Posterior vena cava (tissue), 2 donors: ENCODE measurements around the gene F8A2. TPM values are rescaled to one million over a fixed set of nuclear protein-coding genes. Genes with fewer than 3 reads are reported as not detected.
"Not testable (repeated sequence)": the region's sequence is repeated elsewhere in the genome, so short reads cannot be mapped to it uniquely, and the experiment has no call there.

Experiments
- DNase-seq: peaks from one replicate; pipeline ENCODE4 v3.0.0-alpha.2; 2020; ENCODE audit warnings: low spot score
- intact Hi-C, 2 donors: fragments of 100-400 bp; cut with DNase I; formaldehyde crosslinking; loops; one replicate each; pipeline versions ENCODE4 v1.14.1 to v1.14.2; 2022 to 2023
- long read RNA-seq, 2 donors: library from polyadenylated mRNA; unstranded; transcript quantifications; one replicate each; pipeline ENCODE4 v2.0.0, GENCODE V29; 2020 to 2021
- microRNA-seq, 2 donors: library from miRNA; unstranded; fragments of <30 nt; microRNA quantifications; one replicate each; pipeline ENCODE4 v1.2.0, GENCODE V29; 2020 to 2021; ENCODE audit warnings: borderline microRNAs expressed in 2 of 2
- total RNA-seq, 2 donors: library from RNA; stranded (reverse); fragmentation: NEBNext Ultra II Directional; extraction: Animal tissue kit (Norgen Biotek cat#: 25700); gene quantifications; one replicate each; pipeline ENCODE4 v1.2.1, GENCODE V29; 2021
- donor health status: DM: yes; HTN: yes; CAD: no.
- donor health status: DM: yes; HTN: yes; CAD: no.

F8A2 gene
- not detected for total RNA-seq
- long read RNA-seq, donor 1, transcript F8A2-201 (1 exons, 1,116 nt) = major isoform, 6 of 6 reads
- long read RNA-seq, donor 1, partial matches to known transcripts = 0 of 6 reads
- long read RNA-seq, donor 1, other reads (novel, unspliced or antisense) = 0 of 6 reads
- long read RNA-seq, donor 2 = 0 reads

GRCh38 chrX:155381843-155382528, at the start of gene F8A2:
F8A2 (plus strand) TSS chrX:155382095; CDS start chrX:155382115, 20 bp downstream.
- intact Hi-C loops, DNase-seq: not testable (repeated sequence)

- no peak for DNase-seq
- intact Hi-C loops = no loop called here
Observed at GRCh38 chrX:155333544-155334100, 48.3 kb upstream of the F8A2 start.

GRCh38 chrX:155334486-155335336, 47.2 kb upstream of the F8A2 start, which contains the start of gene CLIC2:
CLIC2 (minus strand) TSS chrX:155334614; CDS start chrX:155334427, 187 bp downstream.
- no peak for DNase-seq
- intact Hi-C loops = no loop called here

- DNase-seq, intact Hi-C loops: not testable (repeated sequence)
Observed at GRCh38 chrX:155335337-155335712, 46.6 kb upstream of the F8A2 start.

GRCh38 chrX:155345689-155346088, 36.2 kb upstream of the F8A2 start:
- DNase-seq = not testable (repeated sequence)

GRCh38 chrX:155349448-155349847, 32.4 kb upstream of the F8A2 start:
- DNase-seq, intact Hi-C loops: not testable (repeated sequence)

More at GRCh38 chrX:155345689-155346088, 36.2 kb upstream of the F8A2 start:
- intact Hi-C loops = not testable (repeated sequence)

- intact Hi-C loops, DNase-seq: not testable (repeated sequence)
Observed at GRCh38 chrX:155363712-155364111, 18.2 kb upstream of the F8A2 start.

GRCh38 chrX:155373777-155374458, 8.0 kb upstream of the F8A2 start:
- DNase-seq, intact Hi-C loops: not testable (repeated sequence)

GRCh38 chrX:155379802-155380201, 2.1 kb upstream of the F8A2 start:
- intact Hi-C loops, DNase-seq: not testable (repeated sequence)

GRCh38 chrX:155382529-155382967, 653 bp downstream of the F8A2 start:
- intact Hi-C loops, DNase-seq: not testable (repeated sequence)

GRCh38 chrX:155389634-155390033, 7.7 kb downstream of the F8A2 start:
- peak; percentile 62 for DNase-seq
- intact Hi-C loops = no loop called here

- intact Hi-C loops, DNase-seq: not testable (repeated sequence)
Observed at GRCh38 chrX:155394747-155395276, 12.9 kb downstream of the F8A2 start.

- DNase-seq = no peak
- intact Hi-C loops = no loop called here
Observed at GRCh38 chrX:155406429-155406828, 24.5 kb downstream of the F8A2 start.

GRCh38 chrX:155417769-155418168, 35.9 kb downstream of the F8A2 start:
- intact Hi-C loops = no loop called here
- DNase-seq = no peak

Small RNA genes within 50 kb of the gene (microRNA-seq; reads per million reads assigned to microRNA genes)
- gene MIR1184-2 = 0 reads per million in 2 donors

Other genes starting within 250 kb of the F8A2 start
- gene VBP1, start 165.6 kb upstream of the F8A2 start, total RNA-seq = 10 to 100 TPM; 32.0 to 39.9 TPM
- under 1 TPM; 0.19 TPM for gene RAB39B, start 117.6 kb upstream of the F8A2 start, total RNA-seq
- 10 to 100 TPM; 16.2 to 25.3 TPM for gene CLIC2, start 47.5 kb upstream of the F8A2 start, total RNA-seq
- 1 to 10 TPM; 3.5 to 7.1 TPM for gene F8A3, start 76.5 kb downstream of the F8A2 start, total RNA-seq
- gene SPRY3, start 230.5 kb downstream of the F8A2 start, total RNA-seq = 1 to 10 TPM; 1.1 to 1.7 TPM
- 10 to 100 TPM; 15.8 to 15.9 TPM for gene TMLHE, start 230.9 kb downstream of the F8A2 start, total RNA-seq